ENCODE results near the gene UNK. TPM values are rescaled to one million over a fixed set of nuclear protein-coding genes. Genes with fewer than 3 reads are reported as not detected.

The UNK gene
- total and polyA plus RNA-seq, 9 of the 15 experiments (the other 6 are each of a cell fraction or from before 2014, with no cell fraction given) = 12.8 to 38.6 (median 24.8) TPM

GRCh38 chr17:75840799-75841164 lies 56.2 kb downstream of the UNK start:
- H3K27ac ChIP-seq (ENCODE audit: extremely low read depth, low read depth, low read length) = no peak overlapping the region
- peak overlapping the region in 1 of 2 experiments; percentile 74; a peak in 2 of 4 replicates for H3K9ac ChIP-seq (ENCODE audit: insufficient read depth in 1 of 2, low read depth in 2 of 2, low read length in 2 of 2)
- H3K4me2 ChIP-seq (ENCODE audit: insufficient read depth, low read length) = no peak overlapping the region
- TF ChIP-seq PCBP1 (IDR thresholded peaks at IDR 0.05; ENCODE audit: low read depth, low read length, poor library complexity, severe bottlenecking) = no peak
- TF ChIP-seq PURB (CRISPR knock-in tag; IDR thresholded peaks at IDR 0.05; ENCODE audit: low read depth) = no peak
- TF ChIP-seq BRF1 (IDR thresholded peaks at IDR 0.05; ENCODE audit: borderline replicate concordance, extremely low read depth, insufficient read length) = no peak
- no peak for TF ChIP-seq ARNT (IDR thresholded peaks at IDR 0.05)
- TF ChIP-seq ARID3A (IDR thresholded peaks at IDR 0.05; ENCODE audit: borderline replicate concordance, low read depth, low read length) = no peak
- no peak for TF ChIP-seq HINFP (tag; conservative IDR thresholded peaks at IDR 0.05; ENCODE audit: low read depth)
- no peak for TF ChIP-seq FOXP1 (CRISPR knock-in tag; IDR thresholded peaks at IDR 0.05)
- no peak for TF ChIP-seq ZNF444 (CRISPR knock-in tag; IDR thresholded peaks at IDR 0.05)
- TF ChIP-seq UBTF (IDR thresholded peaks at IDR 0.05; ENCODE audit: borderline replicate concordance in 1 of 2, low read depth in 2 of 2, low read length in 2 of 2) = no peak
- no peak for TF ChIP-seq ZHX1 (conservative IDR thresholded peaks at IDR 0.05; ENCODE audit: low read length)
- TF ChIP-seq SMARCB1 (IDR thresholded peaks at IDR 0.05; ENCODE audit: insufficient read length, low read depth) = no peak
- no peak for TF ChIP-seq CCAR2 (IDR thresholded peaks at IDR 0.05; ENCODE audit: low read depth, low read length)
- TF ChIP-seq ZNF23 (CRISPR knock-in tag; IDR thresholded peaks at IDR 0.05) = no peak
- no peak for TF ChIP-seq HMG20A (CRISPR knock-in tag; conservative IDR thresholded peaks at IDR 0.05)
- H3K4me3 ChIP-seq = no peak overlapping the region
- DNase-seq (ENCODE audit: extremely low read depth in 1 of 4, low spot score in 3 of 4) (no peak), ATAC-seq (no peak), FAIRE-seq (no peak)
- peaks cover 18 to 65% of the 10 kb centered on the region in 2 experiments for H3K4me1 ChIP-seq (replicated peaks in 1 of 2; ENCODE audit: control insufficient read depth in 2 of 2, insufficient read depth in 2 of 2, low read length in 2 of 2)
- H3K9me1 ChIP-seq (ENCODE audit: control insufficient read depth, insufficient read depth, low read length) = no peaks in the 10 kb centered on the region
- H3K36me3 ChIP-seq (ENCODE audit: control insufficient read depth, insufficient read depth, low read length) = peaks cover 57% of the 10 kb centered on the region; the same call in 2 of the 3 replicates
- CTCF ChIA-PET (ENCODE audit: low intra/inter-chr PET ratio) = no interaction called here
- in situ Hi-C loops (cut with MboI) = no loop called here
- no peaks in the 10 kb centered on the region for H4K20me1 ChIP-seq (replicated peaks; ENCODE audit: control insufficient read depth, insufficient read depth, low read length)
- intact Hi-C loops (cut with micrococcal nuclease) = no loop called here
- 88% methylated on average over 5 of the region's 7 CpGs for WGBS (ENCODE audit: insufficient coverage, low coverage, missing lambda C conversion rate)
- no peak overlapping the region for H2AFZ ChIP-seq (ENCODE audit: low read depth, low read length)
- BruUV-seq (replicated peaks) = no TSS peak
- POLR2A ChIA-PET = interaction anchor here (0.7 to 1.4 kb wide), 8 partner anchors 9 to 67 kb away, joined by 3 to 5 read pairs (median 4); partner anchors contain the start of gene WBP2
- peaks cover 45% of the 10 kb centered on the region for H3K79me2 ChIP-seq (ENCODE audit: control insufficient read depth, insufficient read depth, low read length)
- H3K9me3 ChIP-seq (replicated peaks; ENCODE audit: control insufficient read depth, insufficient read depth, low read depth, low read length) = no peaks in the 10 kb centered on the region
- H3K27me3 ChIP-seq (ENCODE audit: control insufficient read depth in 2 of 2, insufficient read depth in 2 of 2, low read length in 2 of 2) = no peaks in the 10 kb centered on the region
